Panc1 (cell line): ENCODE data around the gene CYP2S1. TPM values are rescaled to one million over a fixed set of nuclear protein-coding genes. Genes with fewer than 3 reads are reported as not detected.

Experiments
- ATAC-seq: fragments of 200-7000 bp; cut with Tn5 transposase; 2 replicates; pipeline ENCODE4 v1.9.1; 2020; ENCODE audit warnings: mild to moderate bottlenecking, moderate library complexity
- BruUV-seq: library from RNA; stranded (reverse); fragments of 400-500 nt; replicated peaks from 2 replicates; lab custom pipeline; 2021; lab: Mats Ljungman, UMichigan
- CTCF ChIA-PET: fragments of 300-600 bp; sonication (Branson Sonifier 250); formaldehyde crosslinking; loops from one replicate; lab custom pipeline; 2022; ENCODE audit warnings: antibody characterized with exemption; lab: Charles Lee
- POLR2A ChIA-PET: fragments of 300-600 bp; sonication (Branson Sonifier 250); formaldehyde crosslinking; loops from one replicate; lab custom pipeline; 2022; ENCODE audit warnings: antibody characterized with exemption; lab: Charles Lee
- DNase-seq: peaks from one replicate; pipeline ENCODE4 v3.0.0-alpha.2; 2010; ENCODE audit warnings: low read depth, low spot score
- H3K27ac ChIP-seq: 2 replicates; pipeline ENCODE4 v1.5.1; 2011; ENCODE audit warnings: mild to moderate bottlenecking, low read length, inconsistent platforms
- H3K27me3 ChIP-seq: fragments of 200-500 bp; sonication (Bioruptor generic); 2 replicates; pipeline ENCODE4 v1.6.0; 2014; ENCODE audit warnings: low read length, inconsistent platforms; ENCODE audit not compliant: control insufficient read depth, insufficient read depth
- H3K36me3 ChIP-seq: fragments of 200-500 bp; sonication (Bioruptor generic); 2 replicates; pipeline ENCODE4 v1.5.1; 2014; ENCODE audit warnings: inconsistent platforms, mild to moderate bottlenecking, low read length, moderate library complexity; ENCODE audit not compliant: control insufficient read depth, insufficient read depth
- H3K4me1 ChIP-seq: 2 replicates; pipeline ENCODE4 v1.5.1; 2011; ENCODE audit warnings: inconsistent platforms, mild to moderate bottlenecking, low read length, moderate library complexity; ENCODE audit not compliant: control insufficient read depth, insufficient read depth
- H3K4me3 ChIP-seq, 2 experiments: 2 replicates each; pipeline ENCODE4 v1.5.1; 2011 to 2012; ENCODE audit warnings: low read depth in 2 of 2, low read length in 2 of 2, mild to moderate bottlenecking in 2 of 2, inconsistent platforms in 1 of 2, moderate library complexity in 1 of 2
- H3K9me3 ChIP-seq: fragments of 200-500 bp; sonication (Bioruptor generic); 2 replicates; pipeline ENCODE4 v1.5.1; 2014; ENCODE audit warnings: low read depth, mild to moderate bottlenecking, inconsistent platforms, low read length, moderate library complexity; ENCODE audit not compliant: control insufficient read depth, insufficient read depth
- CTCF ChIP-seq: fragments of 450-650 bp; IDR thresholded peaks from 2 replicates; pipeline ENCODE4 v1.5.1; 2017; ENCODE audit warnings: mild to moderate bottlenecking
- POLR2AphosphoS5 ChIP-seq: IDR thresholded peaks from 2 replicates; pipeline ENCODE4 v1.6.1; 2012; ENCODE audit warnings: mild to moderate bottlenecking, low read depth, low read length, moderate library complexity
- REST ChIP-seq, 2 experiments: IDR thresholded peaks; 2 replicates each; pipeline ENCODE4 v1.6.1; 2011 to 2012; ENCODE audit warnings: low read depth in 2 of 2, control low read depth in 1 of 2, low read length in 1 of 2, mild to moderate bottlenecking in 1 of 2, moderate library complexity in 1 of 2; ENCODE audit not compliant: insufficient read depth in 1 of 2
- SIN3A ChIP-seq: IDR thresholded peaks from 2 replicates; pipeline ENCODE4 v1.6.1; 2012; ENCODE audit warnings: low read depth, mild to moderate bottlenecking, low read length, moderate library complexity, borderline replicate concordance; ENCODE audit not compliant: insufficient read depth
- TCF7L2 ChIP-seq: IDR thresholded peaks from 2 replicates; pipeline ENCODE4 v1.6.1; 2011; ENCODE audit warnings: mild to moderate bottlenecking, low read depth, low read length, inconsistent platforms
- in situ Hi-C: cut with HindIII; loops from 2 replicates; pipeline ENCODE4 v1.10.0; 2016; ENCODE audit warnings: low sequenced_read_pairs, low pct_unique_long_range_greater_than_20kb
- intact Hi-C: fragments of 100-400 bp; cut with micrococcal nuclease; formaldehyde crosslinking; loops from one replicate; pipeline ENCODE4 v1.10.0; 2022; ENCODE audit not compliant: unreplicated experiment
- total RNA-seq: library from RNA; stranded (reverse); gene quantifications from one replicate; pipeline ENCODE4 v1.2.1, GENCODE V29; 2021; ENCODE audit not compliant: unreplicated experiment

Gene CYP2S1
- total RNA-seq, 1 experiment from 2014 or later: 8.5 TPM

GRCh38 chr19:41206456-41206855 is 13.4 kb downstream of the CYP2S1 start:
- no peak for DNase-seq

GRCh38 chr19:41206926-41207750 is 14.1 kb downstream of the CYP2S1 start:
- intact Hi-C loops: no loop called here
- Histone ChIP-seq H3K9me3 (no peaks in the 10 kb centered on the region), H3K4me1 (no peaks in the 10 kb centered on the region), H3K4me3 (no peak overlapping the region), H3K36me3 (no peaks in the 10 kb centered on the region), H3K27ac (no peak overlapping the region), H3K27me3 (no peaks in the 10 kb centered on the region)
- TF ChIP-seq REST (IDR thresholded peaks at IDR 0.05; ENCODE audit: insufficient read depth in 1 of 2, low read depth in 2 of 2, low read length in 1 of 2) (no peak), TCF7L2 (no peak), CTCF (no peak), SIN3A (no peak), POLR2AphosphoS5 (no peak)
- CTCF ChIA-PET: no interaction called here
- POLR2A ChIA-PET: no interaction called here
- DNase-seq (no peak), ATAC-seq (no peak)
- in situ Hi-C loops: no loop called here
- BruUV-seq: no TSS peak

More at GRCh38 chr19:41206456-41206855, 13.4 kb downstream of the CYP2S1 start:
- BruUV-seq: no TSS peak
- Histone ChIP-seq H3K4me3 (no peak overlapping the region), H3K27me3 (no peaks in the 10 kb centered on the region), H3K27ac (no peak overlapping the region), H3K36me3 (no peaks in the 10 kb centered on the region), H3K9me3 (no peaks in the 10 kb centered on the region), H3K4me1 (no peaks in the 10 kb centered on the region)
- POLR2A ChIA-PET: no interaction called here
- intact Hi-C loops (no loop called here), in situ Hi-C loops (no loop called here)
- TF ChIP-seq REST (IDR thresholded peaks at IDR 0.05; ENCODE audit: insufficient read depth in 1 of 2, low read depth in 2 of 2, low read length in 1 of 2): no peak
- no peak for TF ChIP-seq TCF7L2
- TF ChIP-seq CTCF: no peak
- no peak for TF ChIP-seq SIN3A
- TF ChIP-seq POLR2AphosphoS5: no peak
- CTCF ChIA-PET: no interaction called here
- ATAC-seq: no peak
